Stimulated activated CD8-positive, alpha-beta memory T cell treated with anti-CD3 and anti-CD28 coated beads, Interleukin-12 subunit alpha, Interleukin-12 subunit beta, amount 100 ng/mL, for 1 hour (primary cell): ENCODE data around the gene DRGX.

Experiments
- DNase-seq: peaks from one replicate; pipeline ENCODE4 v3.0.0-alpha.2; 2020; ENCODE audit warnings: low read depth

Gene DRGX

GRCh38 chr10:49361178-49361554, 34.7 kb downstream of the DRGX start:
- DNase-seq: no peak

DNA sequence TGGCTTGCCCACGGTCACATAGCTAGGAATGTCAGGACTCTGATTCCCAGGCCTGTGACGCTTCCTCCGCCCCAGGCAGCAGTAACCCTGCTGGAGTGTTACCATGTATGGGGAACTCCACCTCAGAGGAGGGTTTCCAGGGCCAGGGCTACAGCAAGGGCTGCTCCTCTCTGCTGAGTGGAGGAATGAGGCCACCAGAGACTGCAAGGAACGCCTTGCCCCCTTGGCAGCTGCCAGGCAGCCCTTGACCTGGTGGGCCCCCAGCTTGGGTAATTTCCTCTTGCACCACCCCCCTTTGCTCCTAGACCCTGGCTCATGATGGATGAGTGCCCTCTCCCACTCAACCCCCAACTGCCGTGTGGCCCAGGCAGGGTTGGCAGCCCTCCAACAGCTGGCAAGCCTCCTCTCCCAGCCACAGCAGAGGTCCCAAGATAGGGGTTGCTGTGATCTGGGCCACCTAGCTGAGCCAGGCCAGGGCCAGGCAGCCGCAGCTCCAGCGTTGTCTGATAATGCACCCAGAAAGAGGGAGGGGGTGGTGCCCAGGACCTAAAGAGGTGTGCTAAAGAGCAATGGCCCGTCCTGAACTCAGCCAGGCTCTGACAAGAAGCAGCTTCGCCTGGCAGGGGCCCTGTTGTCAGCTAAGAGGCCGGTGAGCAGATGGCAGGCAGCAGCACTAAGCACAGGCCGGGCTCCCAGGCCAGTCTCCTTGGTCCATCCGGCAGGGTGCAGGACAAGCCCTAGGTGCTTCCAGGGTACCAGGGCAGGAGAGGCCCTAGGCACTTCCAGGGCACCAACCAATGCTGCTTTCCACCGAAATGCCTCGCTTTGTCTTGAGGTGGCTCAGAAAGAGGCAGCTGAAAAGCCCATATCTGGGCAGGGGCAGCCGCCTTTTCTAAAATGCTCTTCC, 35.4 kb downstream of the DRGX start:
- DNase-seq: no peak

GRCh38 chr10:49359349-49360270, 36.3 kb downstream of the DRGX start:
- DNase-seq: no peak

- DNase-seq: no peak
Measured at GRCh38 chr10:49357910-49358309, 38.0 kb downstream of the DRGX start.

GRCh38 chr10:49356944-49357343, 38.9 kb downstream of the DRGX start:
- no peak for DNase-seq

DNA sequence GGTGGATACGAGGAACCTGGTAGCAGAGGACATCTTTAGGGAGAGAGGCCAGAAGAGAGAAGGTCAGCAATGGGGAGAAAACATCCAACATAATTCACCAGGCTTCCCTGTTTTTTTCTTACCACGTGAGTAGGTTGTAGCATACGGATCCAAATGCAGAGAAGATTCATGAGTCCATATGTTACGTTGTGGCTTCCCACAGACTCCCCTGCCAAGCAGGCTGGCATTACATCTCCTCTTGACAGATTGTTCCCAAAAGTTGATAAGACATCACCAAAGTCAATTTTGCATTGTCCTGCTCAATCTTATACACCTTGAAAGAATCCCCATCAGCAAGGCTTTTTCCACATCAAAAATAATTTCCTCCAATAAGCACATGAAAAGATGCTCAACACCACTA, 39.7 kb downstream of the DRGX start:
- no peak for DNase-seq

DNA sequence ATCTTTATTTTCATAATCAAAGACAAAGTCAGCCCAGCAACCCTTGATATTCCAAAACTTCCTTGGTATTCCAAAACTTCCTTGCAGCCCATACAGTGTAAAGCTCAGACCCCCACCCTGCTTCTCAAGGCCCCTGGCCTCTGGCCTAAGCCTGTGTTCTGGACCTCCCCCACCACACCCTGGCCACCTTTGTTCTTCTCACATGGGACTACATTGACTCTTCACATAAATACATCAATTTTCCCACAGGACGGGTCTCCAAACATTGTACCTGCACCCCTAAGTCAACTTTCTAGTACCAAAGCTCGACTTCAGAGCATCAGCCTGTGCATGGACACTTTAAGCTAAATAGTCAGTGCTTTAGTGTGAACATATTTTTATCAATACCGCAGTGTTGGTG, 40.7 kb downstream of the DRGX start:
- DNase-seq: no peak

GRCh38 chr10:49354593-49354992, 41.3 kb downstream of the DRGX start:
- DNase-seq: no peak

- no peak for DNase-seq
Measured at GRCh38 chr10:49353895-49354566, 41.9 kb downstream of the DRGX start.

GRCh38 chr10:49353026-49353894, 42.6 kb downstream of the DRGX start:
- DNase-seq: no peak

GRCh38 chr10:49352323-49352722, 43.6 kb downstream of the DRGX start:
- no peak for DNase-seq

DNA sequence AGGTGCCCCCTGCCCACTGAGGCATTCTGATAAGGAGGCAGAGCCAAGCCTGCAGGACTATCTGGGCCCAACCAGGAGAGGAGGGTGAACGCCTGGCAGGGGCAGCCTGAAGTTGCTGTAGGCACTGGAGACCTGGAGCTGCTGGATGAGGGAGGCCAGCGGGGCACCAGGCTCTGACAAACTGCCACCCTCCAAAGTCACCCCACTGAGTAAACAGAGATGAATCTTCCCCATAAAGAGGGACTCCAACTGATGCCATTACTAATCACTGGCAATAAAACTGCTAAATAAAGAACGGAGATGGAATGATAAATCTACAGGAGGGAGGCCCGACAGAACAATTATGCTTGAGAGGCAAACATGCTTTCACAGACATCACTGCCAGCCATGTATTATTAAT, 44.2 kb downstream of the DRGX start:
- DNase-seq: no peak

DNA sequence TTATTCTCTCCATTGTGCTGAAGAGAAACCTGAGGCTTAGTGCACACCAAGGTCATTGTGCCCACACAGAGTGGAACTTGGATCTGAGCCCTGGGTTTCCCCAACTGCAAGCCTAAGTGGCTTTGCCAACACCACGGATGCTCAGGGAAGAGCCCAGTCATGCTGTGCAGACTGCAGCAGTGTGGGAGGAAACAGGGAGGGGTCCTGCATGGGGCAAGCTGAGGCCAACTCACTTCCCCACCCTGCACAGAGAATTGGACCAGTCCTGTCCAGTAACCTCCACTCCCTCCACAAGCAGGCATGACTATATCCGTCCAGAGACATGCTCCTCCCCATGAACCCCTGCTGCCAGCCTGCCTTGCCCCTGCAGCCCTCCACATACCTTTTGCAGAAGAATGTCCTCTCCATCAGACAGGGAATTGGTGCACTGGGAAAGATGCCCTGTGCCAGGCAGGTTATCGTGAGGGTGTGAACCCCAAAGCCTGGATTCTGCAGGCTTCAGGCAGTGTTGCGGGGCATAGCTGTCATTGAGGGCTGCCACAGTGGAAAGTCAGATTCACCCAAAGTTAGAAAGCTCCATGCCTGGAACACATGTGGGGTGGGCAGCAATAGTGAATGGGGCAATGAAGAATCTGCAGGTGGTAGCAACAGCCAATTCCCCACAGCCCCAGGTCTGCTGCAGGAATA, 44.9 kb downstream of the DRGX start:
- no peak for DNase-seq

- DNase-seq: no peak
Measured at GRCh38 chr10:49350138-49350537, 45.8 kb downstream of the DRGX start.

DNA sequence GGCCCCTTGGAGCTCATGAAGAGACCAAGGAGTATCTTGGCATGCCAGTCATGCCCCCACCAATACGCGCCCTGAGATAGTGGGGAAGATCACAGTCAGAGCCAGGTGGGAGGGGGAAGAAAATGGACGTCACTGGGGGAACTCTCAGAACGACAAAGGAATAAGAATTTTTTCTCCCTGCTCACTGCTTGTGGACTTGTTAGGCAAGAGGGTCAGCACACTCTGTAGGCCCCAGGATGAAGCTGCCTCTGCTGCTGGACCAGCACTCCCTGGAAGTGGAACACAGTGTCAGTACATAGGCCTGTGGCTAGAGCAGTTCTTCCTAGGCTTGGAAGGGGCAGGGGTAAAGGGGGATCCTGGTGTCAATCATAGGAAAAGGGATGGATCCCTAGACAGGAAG, 46.5 kb downstream of the DRGX start:
- no peak for DNase-seq

DNA sequence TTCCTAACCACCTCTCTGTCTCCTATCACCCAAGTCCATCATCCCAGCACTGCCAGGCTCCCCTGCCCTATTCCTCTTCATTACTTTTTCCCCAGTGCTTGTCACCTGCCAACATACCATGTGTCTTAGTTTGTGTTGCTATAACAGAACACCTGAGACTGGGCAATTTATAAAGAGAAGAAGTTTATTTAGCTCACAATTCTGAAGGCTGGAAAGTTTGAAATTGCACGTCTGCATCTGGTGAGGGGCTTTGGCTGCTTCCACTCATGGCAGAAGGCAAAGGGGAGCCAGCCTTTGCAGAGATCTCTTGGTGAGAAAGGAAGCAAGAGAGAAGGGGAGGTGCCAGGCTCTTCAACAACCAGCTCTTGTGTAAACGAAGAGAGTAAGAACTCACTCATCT, 47.3 kb downstream of the DRGX start:
- DNase-seq: no peak

DNA sequence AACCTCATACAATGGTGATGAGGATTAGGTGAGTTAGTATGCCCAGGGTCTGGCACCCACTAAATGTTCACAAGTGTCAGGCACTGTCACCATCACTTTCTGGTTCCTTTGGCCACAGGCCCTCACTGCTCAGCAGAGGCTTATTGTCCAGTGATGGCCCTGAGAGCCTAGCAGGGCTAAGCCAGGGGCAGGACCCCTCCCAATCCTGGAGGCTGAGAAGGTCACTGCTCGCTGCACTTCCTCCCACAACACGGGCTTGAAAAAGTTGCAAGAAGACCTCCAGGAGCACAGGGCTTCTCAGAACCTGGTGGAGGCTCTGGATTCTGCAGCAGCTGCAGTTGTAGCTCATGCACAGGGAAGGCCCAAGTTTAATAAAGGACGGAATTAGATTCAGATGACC, 48.1 kb downstream of the DRGX start:
- no peak for DNase-seq

GRCh38 chr10:49347342-49347741, 48.5 kb downstream of the DRGX start:
- DNase-seq: no peak

GRCh38 chr10:49344840-49345239, 51.0 kb downstream of the DRGX start:
- no peak for DNase-seq

DNA sequence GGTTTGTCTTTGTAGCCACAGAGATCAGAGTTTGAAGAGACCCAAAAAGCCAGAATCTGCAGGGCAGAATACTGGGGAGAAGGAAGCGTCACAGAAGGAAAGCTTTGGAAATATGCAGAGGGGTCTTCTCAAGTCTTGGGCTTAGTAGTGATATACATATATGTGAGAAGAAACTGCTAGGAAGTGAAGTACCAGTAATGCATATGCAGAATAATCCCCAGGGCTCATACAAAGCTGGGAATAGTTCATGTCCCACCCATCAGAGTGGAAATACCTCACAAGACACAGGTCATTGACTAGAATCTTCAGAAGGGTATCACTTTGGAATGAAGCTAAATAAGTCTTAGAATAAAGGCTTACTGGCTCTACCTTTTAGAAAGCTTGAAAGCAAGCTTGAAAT, 57.3 kb downstream of the DRGX start:
- no peak for DNase-seq
